IMR-90 (cell line): ENCODE results near the gene SLX9. TPM values are rescaled to one million over a fixed set of nuclear protein-coding genes. Genes with fewer than 3 reads are reported as not detected.

Experiments
- ATAC-seq: fragments of 200-7000 bp; cut with Tn5 transposase; 2 replicates; pipeline ENCODE4 v1.9.1; 2020; ENCODE audit warnings: low read depth, mild to moderate bottlenecking, moderate library complexity
- BruUV-seq: library from RNA; stranded (reverse); fragments of 400-500 nt; replicated peaks from 2 replicates; lab custom pipeline; 2021; lab: Mats Ljungman, UMichigan
- CTCF ChIA-PET: fragments of 300-600 bp; formaldehyde crosslinking; extraction: SDS; loops from one replicate; lab custom pipeline; 2021; ENCODE audit warnings: antibody characterized with exemption; lab: Yijun Ruan, JAX
- POLR2A ChIA-PET: fragments of 300-600 bp; sonication (Branson Sonifier 250); formaldehyde crosslinking; loops from one replicate; lab custom pipeline; 2022; ENCODE audit warnings: antibody characterized with exemption; ENCODE audit not compliant: unreplicated experiment; lab: Charles Lee
- DNase-seq: peaks from one replicate; pipeline ENCODE4 v3.0.0; 2013
- H2AFZ ChIP-seq: replicated peaks from 2 replicates; pipeline ENCODE3; 2013; ENCODE audit warnings: low read length, mild to moderate bottlenecking; ENCODE audit not compliant: poor library complexity
- H2AK5ac ChIP-seq: 2 replicates; pipeline ENCODE4 v1.6.1; 2013; ENCODE audit warnings: low read depth, low read length, inconsistent platforms
- H2AK9ac ChIP-seq: replicated peaks from 2 replicates; pipeline ENCODE3; 2013; ENCODE audit warnings: mild to moderate bottlenecking, low read depth, low read length, moderate library complexity; ENCODE audit not compliant: poor library complexity
- H2BK120ac ChIP-seq: 2 replicates; pipeline ENCODE4 v1.6.1; 2013; ENCODE audit warnings: low read depth, low read length, inconsistent platforms
- H2BK15ac ChIP-seq: 3 replicates; pipeline ENCODE4 v1.6.1; 2013; ENCODE audit warnings: low read depth, low read length, inconsistent platforms
- H2BK20ac ChIP-seq: 2 replicates; pipeline ENCODE4 v1.6.1; 2013; ENCODE audit warnings: low read depth, mild to moderate bottlenecking, inconsistent platforms, low read length, moderate library complexity
- H2BK5ac ChIP-seq: 2 replicates; pipeline ENCODE4 v1.6.1; 2013; ENCODE audit warnings: mild to moderate bottlenecking, low read depth, low read length, inconsistent platforms; ENCODE audit not compliant: poor library complexity, severe bottlenecking
- H3K14ac ChIP-seq: replicated peaks from 2 replicates; pipeline ENCODE4 v1.6.1; 2013; ENCODE audit warnings: low read depth, low read length, inconsistent platforms
- H3K18ac ChIP-seq: 2 replicates; pipeline ENCODE4 v1.6.1; 2013; ENCODE audit warnings: low read depth, low read length, control low read depth
- H3K23ac ChIP-seq: 2 replicates; pipeline ENCODE4 v1.6.1; 2013; ENCODE audit warnings: low read depth, low read length, inconsistent platforms
- H3K27ac ChIP-seq: 2 replicates; pipeline ENCODE4 v1.5.1; 2013; ENCODE audit warnings: mild to moderate bottlenecking, control low read depth, low read length; ENCODE audit not compliant: insufficient read depth
- H3K27me3 ChIP-seq: 2 replicates; pipeline ENCODE4 v1.6.1; 2013; ENCODE audit warnings: low read length; ENCODE audit not compliant: control insufficient read depth, insufficient read depth
- H3K36me3 ChIP-seq: 2 replicates; pipeline ENCODE4 v1.6.1; 2013; ENCODE audit warnings: low read length, mixed read lengths; ENCODE audit not compliant: control insufficient read depth, insufficient read depth
- H3K4ac ChIP-seq: 2 replicates; pipeline ENCODE4 v1.6.1; 2013; ENCODE audit warnings: low read depth, low read length, inconsistent platforms
- H3K4me1 ChIP-seq: 2 replicates; pipeline ENCODE4 v1.6.1; 2013; ENCODE audit warnings: low read length, mixed read lengths; ENCODE audit not compliant: control insufficient read depth, insufficient read depth
- H3K4me2 ChIP-seq: 2 replicates; pipeline ENCODE4 v1.6.1; 2013; ENCODE audit warnings: low read depth, mild to moderate bottlenecking, control low read depth, low read length, moderate library complexity
- H3K4me3 ChIP-seq: 2 replicates; pipeline ENCODE4 v1.5.1; 2013; ENCODE audit warnings: low read depth, mild to moderate bottlenecking, control low read depth, low read length, moderate library complexity; ENCODE audit not compliant: insufficient read depth
- H3K56ac ChIP-seq: 2 replicates; pipeline ENCODE4 v1.6.1; 2013; ENCODE audit warnings: low read length, inconsistent platforms; ENCODE audit not compliant: insufficient read depth; ENCODE audit errors: extremely low read depth
- H3K79me1 ChIP-seq, 2 experiments: 2 replicates each; pipeline ENCODE4 v1.6.1; 2013; ENCODE audit warnings: low read length in 2 of 2, inconsistent platforms in 1 of 2, low read depth in 1 of 2
- H3K9ac ChIP-seq: 2 replicates; pipeline ENCODE4 v1.6.1; 2013; ENCODE audit warnings: low read depth, low read length, control low read depth
- H3K9me1 ChIP-seq: 2 replicates; pipeline ENCODE4 v1.6.1; 2013; ENCODE audit warnings: low read length, inconsistent platforms; ENCODE audit not compliant: insufficient read depth
- H3K9me3 ChIP-seq: 2 replicates; pipeline ENCODE4 v1.6.1; 2013; ENCODE audit warnings: low read length; ENCODE audit not compliant: control insufficient read depth, insufficient read depth
- H4K20me1 ChIP-seq: 2 replicates; pipeline ENCODE4 v1.6.1; 2013; ENCODE audit warnings: low read length, inconsistent platforms; ENCODE audit not compliant: insufficient read depth
- H4K5ac ChIP-seq: 2 replicates; pipeline ENCODE4 v1.6.1; 2013; ENCODE audit warnings: mild to moderate bottlenecking, low read depth, low read length, control low read depth
- H4K8ac ChIP-seq, 2 experiments: 2 replicates each; pipeline ENCODE4 v1.6.1; 2013; ENCODE audit warnings: low read depth in 2 of 2, low read length in 2 of 2, control low read depth in 1 of 2, inconsistent platforms in 1 of 2
- H4K91ac ChIP-seq: 2 replicates; pipeline ENCODE4 v1.6.1; 2013; ENCODE audit warnings: low read depth, low read length, inconsistent platforms; ENCODE audit not compliant: insufficient read depth
- BHLHE40 ChIP-seq: fragments of 150-350 bp; IDR thresholded peaks from 2 replicates; pipeline ENCODE4 v1.6.1; 2016; ENCODE audit warnings: mild to moderate bottlenecking, low read depth, low read length
- CEBPB ChIP-seq: IDR thresholded peaks from 2 replicates; pipeline ENCODE4 v1.6.1; 2012; ENCODE audit warnings: low read depth, low read length, improper control_type of control experiment
- CHD1 ChIP-seq: IDR thresholded peaks from 2 replicates; pipeline ENCODE4 v1.6.1; 2012; ENCODE audit warnings: low read depth, low read length, improper control_type of control experiment
- FOS ChIP-seq: fragments of 150-350 bp; IDR thresholded peaks from 2 replicates; pipeline ENCODE4 v1.6.1; 2016; ENCODE audit warnings: low read depth, low read length
- MAFK ChIP-seq: IDR thresholded peaks from 2 replicates; pipeline ENCODE4 v1.6.1; 2012; ENCODE audit warnings: low read depth, low read length, improper control_type of control experiment
- MAZ ChIP-seq: IDR thresholded peaks from 2 replicates; pipeline ENCODE4 v1.6.1; 2012; ENCODE audit warnings: low read depth, mild to moderate bottlenecking, low read length, improper control_type of control experiment, moderate library complexity, borderline replicate concordance
- MXI1 ChIP-seq: IDR thresholded peaks from 2 replicates; pipeline ENCODE4 v1.6.1; 2012; ENCODE audit warnings: low read depth, mild to moderate bottlenecking, low read length, moderate library complexity, borderline replicate concordance
- NFE2L2 ChIP-seq: fragments of 150-350 bp; IDR thresholded peaks from 2 replicates; pipeline ENCODE4 v1.6.1; 2016; ENCODE audit warnings: low read depth, mild to moderate bottlenecking, low read length
- POLR2A ChIP-seq: IDR thresholded peaks from 2 replicates; pipeline ENCODE4 v1.6.1; 2012; ENCODE audit warnings: mild to moderate bottlenecking, low read depth, low read length
- RCOR1 ChIP-seq: IDR thresholded peaks from 2 replicates; pipeline ENCODE4 v1.6.1; 2012; ENCODE audit warnings: mild to moderate bottlenecking, low read length, improper control_type of control experiment; ENCODE audit not compliant: insufficient replicate concordance
- RFX5 ChIP-seq: IDR thresholded peaks from 2 replicates; pipeline ENCODE4 v1.8.0; 2012; ENCODE audit warnings: low read depth, mild to moderate bottlenecking, low read length, moderate library complexity
- SMC3 ChIP-seq: fragments of 150-350 bp; IDR thresholded peaks from 2 replicates; pipeline ENCODE4 v1.6.1; 2016; ENCODE audit warnings: low read depth, mild to moderate bottlenecking, antibody characterized with exemption, low read length, moderate library complexity
- WGBS, 2 experiments: methylation state at CpG; one replicate each; pipeline versions ENCODE4 v1.1.5 to v1.1.7; 2013; ENCODE audit warnings: missing lambda C conversion rate in 2 of 2; ENCODE audit not compliant: insufficient read length in 1 of 2; ENCODE audit errors: extremely low coverage in 2 of 2; 5-methylcytosine and 5-hydroxymethylcytosine counted together
- dilution Hi-C: fragments of 300-500 bp; cut with HindIII; formaldehyde crosslinking; loops from one replicate; pipeline ENCODE4 v1.14.3; 2018; ENCODE audit warnings: low sequenced_read_pairs; ENCODE audit not compliant: unreplicated experiment
- in situ Hi-C: fragments of 300-500 bp; cut with MboI; formaldehyde crosslinking; loops from 3 replicates; pipeline ENCODE4 v1.14.3; 2019; ENCODE audit warnings: low sequenced_read_pairs, inconsistent platforms, mixed read lengths
- intact Hi-C: fragments of 100-400 bp; cut with micrococcal nuclease; formaldehyde crosslinking; loops from 2 replicates; pipeline ENCODE4 v1.10.0; 2022
- polyA plus RNA-seq, 3 experiments: library from polyadenylated mRNA; depleted of rRNA; stranded (reverse); fragments of >200 nt; gene quantifications; 2 replicates each; pipeline ENCODE4 v1.2.3, GENCODE V29; 2012; ENCODE audit warnings: low replicate concordance in 1 of 3
- total RNA-seq: library from RNA; depleted of rRNA; stranded (reverse); fragments of >200 nt; gene quantifications from 2 replicates; pipeline ENCODE4 v1.2.3, GENCODE V29; 2012
- TF ChIP-seq, protein P1 (sequence below): fragments of 150-350 bp; IDR thresholded peaks from 2 replicates; pipeline ENCODE4 v1.6.1; 2016; ENCODE audit warnings: low read depth, mild to moderate bottlenecking, low read length, moderate library complexity, borderline replicate concordance
- TF ChIP-seq, protein P2 (sequence below): conservative IDR thresholded peaks from 2 replicates; pipeline ENCODE4 v1.5.1; 2012; ENCODE audit warnings: mild to moderate bottlenecking, low read depth, low read length, improper control_type of control experiment
- TF ChIP-seq, protein P3 (sequence below): fragments of 150-350 bp; IDR thresholded peaks from 2 replicates; pipeline ENCODE4 v1.6.1; 2017; ENCODE audit warnings: mild to moderate bottlenecking, antibody characterized with exemption, low read length, low read depth

SLX9 gene
- total and polyA plus RNA-seq, 2 of the 4 experiments (the other 2 are of a cell fraction) = 10.4 to 21.7 TPM

DNA sequence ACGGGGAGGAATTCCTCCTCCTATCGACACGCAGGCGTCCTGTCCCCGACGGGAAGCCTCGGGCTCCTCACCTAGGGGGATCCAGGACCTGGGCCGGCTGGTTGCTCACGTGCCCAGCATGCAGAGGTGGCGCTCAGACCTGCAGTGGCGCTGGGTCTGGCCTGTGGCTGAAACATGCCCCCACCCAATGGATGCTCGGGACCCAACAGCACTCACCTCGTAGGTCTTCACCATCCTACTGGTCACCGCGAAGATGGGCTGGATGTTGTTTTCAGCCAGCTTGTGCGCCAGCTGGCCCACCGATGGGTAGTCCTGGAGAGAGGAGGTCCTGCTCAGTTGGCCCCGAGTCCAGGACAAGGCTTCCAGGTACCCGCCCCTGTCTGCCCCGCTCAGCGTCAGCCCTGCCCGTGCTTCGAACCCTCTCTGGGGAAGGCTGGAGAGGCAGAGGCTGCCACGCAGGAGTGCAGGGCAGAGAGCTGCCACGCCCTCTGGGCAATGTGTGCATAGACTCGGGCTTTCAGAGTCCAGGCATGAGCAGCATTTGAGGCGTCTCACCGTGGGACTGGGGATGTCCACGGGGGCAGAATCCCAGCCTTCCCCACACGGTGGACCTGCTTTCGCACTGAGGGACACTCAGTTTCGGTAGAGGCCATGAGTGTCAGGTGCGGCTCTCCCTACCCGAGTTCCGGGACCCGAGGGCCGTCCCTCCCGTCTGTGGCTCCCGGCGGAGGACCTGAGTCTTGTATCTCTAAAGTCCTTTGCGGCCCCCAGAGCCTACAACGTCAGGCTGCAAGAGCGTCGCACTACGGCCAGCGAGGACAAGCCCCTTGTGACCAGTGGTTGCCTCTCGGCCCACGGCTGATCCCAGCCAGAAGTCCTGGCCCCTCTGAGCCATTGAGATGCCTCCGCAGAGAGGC is 40.7 kb upstream of the SLX9 start:
- BruUV-seq = no TSS peak
- no peak overlapping the region for H2AK5ac ChIP-seq
- POLR2A ChIA-PET = no interaction called here
- H2BK15ac ChIP-seq = no peak overlapping the region
- H2AK9ac ChIP-seq = no peak overlapping the region
- no peaks in the 10 kb centered on the region for H4K20me1 ChIP-seq
- no peak overlapping the region for H2BK20ac ChIP-seq
- peaks cover 76% of the 10 kb centered on the region for H3K27me3 ChIP-seq
- intact Hi-C loops = no loop called here
- CTCF ChIA-PET = no interaction called here
- no peak overlapping the region for H3K4ac ChIP-seq
- no peak overlapping the region for H3K9ac ChIP-seq
- peak overlapping the region; percentile 43 for H2AFZ ChIP-seq
- H3K9me3 ChIP-seq = no peaks in the 10 kb centered on the region
- DNase-seq (no peak), ATAC-seq (no peak)
- H3K4me3 ChIP-seq = no peak overlapping the region
- no peak overlapping the region for H4K5ac ChIP-seq
- no peak overlapping the region for H2BK5ac ChIP-seq
- 79% methylated on average over 23 of the region's 49 CpGs; no CpG with 5 or more reads in 1 of the 2 experiments for WGBS, 2 experiments
- no peaks in the 10 kb centered on the region for H3K36me3 ChIP-seq
- no peaks in the 10 kb centered on the region for H3K79me1 ChIP-seq
- 0 out of 2 replicates have a peak, but pooled peaks cover 10% of the 10 kb centered on the region for H3K9me1 ChIP-seq
- no peak overlapping the region for H3K18ac ChIP-seq
- in situ Hi-C loops = no loop called here
- no peak overlapping the region for H4K91ac ChIP-seq
- H3K27ac ChIP-seq = no peak overlapping the region
- no peak overlapping the region for H2BK120ac ChIP-seq
- H4K8ac ChIP-seq = no peak overlapping the region
- no peak overlapping the region for H3K56ac ChIP-seq
- H3K4me1 ChIP-seq = no peaks in the 10 kb centered on the region
- dilution Hi-C loops = no loop called here
- no peak overlapping the region for H3K14ac ChIP-seq
- no peak overlapping the region for H3K23ac ChIP-seq
- H3K4me2 ChIP-seq = no peak overlapping the region
- no peak for TF ChIP-seq MAZ
- TF ChIP-seq, protein P1, sequence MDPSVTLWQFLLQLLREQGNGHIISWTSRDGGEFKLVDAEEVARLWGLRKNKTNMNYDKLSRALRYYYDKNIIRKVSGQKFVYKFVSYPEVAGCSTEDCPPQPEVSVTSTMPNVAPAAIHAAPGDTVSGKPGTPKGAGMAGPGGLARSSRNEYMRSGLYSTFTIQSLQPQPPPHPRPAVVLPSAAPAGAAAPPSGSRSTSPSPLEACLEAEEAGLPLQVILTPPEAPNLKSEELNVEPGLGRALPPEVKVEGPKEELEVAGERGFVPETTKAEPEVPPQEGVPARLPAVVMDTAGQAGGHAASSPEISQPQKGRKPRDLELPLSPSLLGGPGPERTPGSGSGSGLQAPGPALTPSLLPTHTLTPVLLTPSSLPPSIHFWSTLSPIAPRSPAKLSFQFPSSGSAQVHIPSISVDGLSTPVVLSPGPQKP = no peak
- TF ChIP-seq POLR2A = no peak
- no peak for TF ChIP-seq NFE2L2
- TF ChIP-seq CEBPB = no peak
- no peak for TF ChIP-seq MXI1
- TF ChIP-seq SMC3 = no peak
- no peak for TF ChIP-seq FOS
- TF ChIP-seq MAFK = no peak
- no peak for TF ChIP-seq RCOR1
- TF ChIP-seq BHLHE40 = no peak
- TF ChIP-seq, protein P2, sequence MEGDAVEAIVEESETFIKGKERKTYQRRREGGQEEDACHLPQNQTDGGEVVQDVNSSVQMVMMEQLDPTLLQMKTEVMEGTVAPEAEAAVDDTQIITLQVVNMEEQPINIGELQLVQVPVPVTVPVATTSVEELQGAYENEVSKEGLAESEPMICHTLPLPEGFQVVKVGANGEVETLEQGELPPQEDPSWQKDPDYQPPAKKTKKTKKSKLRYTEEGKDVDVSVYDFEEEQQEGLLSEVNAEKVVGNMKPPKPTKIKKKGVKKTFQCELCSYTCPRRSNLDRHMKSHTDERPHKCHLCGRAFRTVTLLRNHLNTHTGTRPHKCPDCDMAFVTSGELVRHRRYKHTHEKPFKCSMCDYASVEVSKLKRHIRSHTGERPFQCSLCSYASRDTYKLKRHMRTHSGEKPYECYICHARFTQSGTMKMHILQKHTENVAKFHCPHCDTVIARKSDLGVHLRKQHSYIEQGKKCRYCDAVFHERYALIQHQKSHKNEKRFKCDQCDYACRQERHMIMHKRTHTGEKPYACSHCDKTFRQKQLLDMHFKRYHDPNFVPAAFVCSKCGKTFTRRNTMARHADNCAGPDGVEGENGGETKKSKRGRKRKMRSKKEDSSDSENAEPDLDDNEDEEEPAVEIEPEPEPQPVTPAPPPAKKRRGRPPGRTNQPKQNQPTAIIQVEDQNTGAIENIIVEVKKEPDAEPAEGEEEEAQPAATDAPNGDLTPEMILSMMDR = no peak
- TF ChIP-seq CHD1 = no peak
- no peak for TF ChIP-seq RFX5
- TF ChIP-seq, protein P3, sequence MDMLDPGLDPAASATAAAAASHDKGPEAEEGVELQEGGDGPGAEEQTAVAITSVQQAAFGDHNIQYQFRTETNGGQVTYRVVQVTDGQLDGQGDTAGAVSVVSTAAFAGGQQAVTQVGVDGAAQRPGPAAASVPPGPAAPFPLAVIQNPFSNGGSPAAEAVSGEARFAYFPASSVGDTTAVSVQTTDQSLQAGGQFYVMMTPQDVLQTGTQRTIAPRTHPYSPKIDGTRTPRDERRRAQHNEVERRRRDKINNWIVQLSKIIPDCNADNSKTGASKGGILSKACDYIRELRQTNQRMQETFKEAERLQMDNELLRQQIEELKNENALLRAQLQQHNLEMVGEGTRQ = no peak
